Mucosa of rectum (tissue), 2 donors: Measurements from ENCODE around the gene NEK6.

Experiments
- H3K27ac ChIP-seq, 2 donors: one replicate each; pipeline ENCODE4 v1.7.0; 2013; ENCODE audit warnings: inconsistent platforms in 2 of 2, low read depth in 2 of 2, low read length in 2 of 2
- H3K27me3 ChIP-seq, 2 donors: one replicate each; pipeline ENCODE4 v1.7.0; 2013; ENCODE audit warnings: low read length in 2 of 2; ENCODE audit not compliant: control insufficient read depth in 2 of 2, insufficient read depth in 2 of 2
- H3K36me3 ChIP-seq, 2 donors: one replicate each; pipeline ENCODE4 v1.7.0; 2013; ENCODE audit warnings: low read length in 2 of 2; ENCODE audit not compliant: control insufficient read depth in 2 of 2, insufficient read depth in 2 of 2
- H3K4me1 ChIP-seq, 2 donors: one replicate each; pipeline ENCODE4 v1.7.0; 2013; ENCODE audit warnings: low read length in 2 of 2, mild to moderate bottlenecking in 1 of 2; ENCODE audit not compliant: control insufficient read depth in 2 of 2, insufficient read depth in 2 of 2
- H3K4me3 ChIP-seq, 2 donors: one replicate each; pipeline ENCODE4 v1.7.0; 2013; ENCODE audit warnings: low read length in 2 of 2
- H3K9ac ChIP-seq, 2 donors: one replicate each; pipeline ENCODE4 v1.7.0; 2013; ENCODE audit warnings: low read length in 2 of 2, low read depth in 1 of 2, mild to moderate bottlenecking in 1 of 2
- H3K9me3 ChIP-seq, 2 donors: one replicate each; pipeline ENCODE4 v1.7.0; 2013; ENCODE audit warnings: low read length in 2 of 2; ENCODE audit not compliant: control insufficient read depth in 2 of 2
- donor health status: healthy.
- donor health status: Normal muscosa, but diverticular disease.

NEK6 gene

DNA sequence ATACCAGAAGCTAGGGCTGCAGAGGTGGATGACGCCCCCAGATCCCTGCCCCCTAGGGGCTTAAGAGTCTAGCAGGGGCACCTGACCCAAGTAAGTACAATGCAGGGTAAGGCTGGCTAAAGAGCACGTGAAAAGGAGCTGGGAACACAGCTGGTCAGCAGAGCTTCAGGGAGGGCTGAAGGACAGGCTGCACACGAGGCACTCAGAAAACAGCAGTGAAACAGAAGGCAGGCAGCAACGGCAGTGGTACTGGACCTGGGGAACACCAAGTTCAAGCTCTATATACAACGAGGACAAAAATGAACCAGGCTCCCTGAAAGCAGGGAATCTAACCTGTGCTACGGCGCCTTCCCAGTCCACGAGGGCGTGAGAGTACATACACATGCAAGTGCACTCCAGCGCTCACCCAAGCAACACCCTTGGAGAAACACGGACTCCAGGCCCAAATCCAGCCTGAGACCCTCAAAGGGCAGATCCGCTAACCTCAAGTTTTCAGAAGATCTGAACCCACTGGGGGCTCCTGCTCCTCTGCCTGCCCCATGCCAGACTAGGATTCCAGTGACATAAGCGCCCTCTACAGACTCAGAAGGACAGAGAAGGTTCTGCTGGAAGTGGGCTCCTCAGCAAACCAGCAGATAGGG lies 100.1 kb downstream of the NEK6 start:
- no peak overlapping the region for H3K27ac ChIP-seq

DNA sequence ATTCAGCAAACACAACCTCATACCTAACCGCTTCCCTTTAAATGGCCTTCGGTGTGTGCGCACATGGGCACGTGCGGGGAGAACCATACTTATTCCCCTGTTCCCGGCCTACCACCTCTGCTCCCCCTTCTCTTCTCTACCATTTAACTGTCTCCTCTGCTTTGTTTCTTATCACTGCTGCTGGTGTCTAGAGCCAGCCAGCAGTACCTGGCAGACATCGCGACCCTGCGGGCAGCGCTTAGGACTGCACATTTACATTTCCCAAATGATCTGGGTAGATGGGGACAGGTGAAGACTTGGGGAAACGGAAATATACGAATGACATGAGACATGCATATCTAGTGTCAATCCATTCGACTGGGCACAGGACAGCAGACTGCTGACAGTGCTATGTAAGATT lies 100.9 kb downstream of the NEK6 start:
- Histone ChIP-seq H3K27ac (no peak overlapping the region), H3K27me3 (no peaks in the 10 kb centered on the region), H3K9me3 (no peaks in the 10 kb centered on the region), H3K4me1 (no peaks in the 10 kb centered on the region), H3K4me3 (no peak overlapping the region), H3K9ac (no peak overlapping the region), H3K36me3 (peaks cover 26 to 30% of the 10 kb centered on the region in 2 donors)

More for the DNA sequence above, 100.1 kb downstream of the NEK6 start:
- Histone ChIP-seq H3K4me1 (no peaks in the 10 kb centered on the region), H3K9me3 (no peaks in the 10 kb centered on the region), H3K36me3 (peaks cover 33 to 37% of the 10 kb centered on the region in 2 donors), H3K4me3 (no peak overlapping the region), H3K27me3 (no peaks in the 10 kb centered on the region), H3K9ac (no peak overlapping the region)

- Histone ChIP-seq H3K4me1 (no peaks in the 10 kb centered on the region), H3K4me3 (no peak overlapping the region), H3K9me3 (no peaks in the 10 kb centered on the region), H3K9ac (no peak overlapping the region), H3K27ac (no peak overlapping the region), H3K36me3 (peaks cover 25 to 32% of the 10 kb centered on the region in 2 donors), H3K27me3 (no peaks in the 10 kb centered on the region)
Observed at GRCh38 chr9:124359426-124359825, 101.7 kb downstream of the NEK6 start.

GRCh38 chr9:124359855-124360678 lies 102.3 kb downstream of the NEK6 start:
- Histone ChIP-seq H3K4me3 (no peak overlapping the region), H3K27ac (no peak overlapping the region), H3K36me3 (peaks cover 22 to 32% of the 10 kb centered on the region in 2 donors), H3K9ac (no peak overlapping the region), H3K4me1 (no peaks in the 10 kb centered on the region), H3K9me3 (no peaks in the 10 kb centered on the region), H3K27me3 (no peaks in the 10 kb centered on the region)

DNA sequence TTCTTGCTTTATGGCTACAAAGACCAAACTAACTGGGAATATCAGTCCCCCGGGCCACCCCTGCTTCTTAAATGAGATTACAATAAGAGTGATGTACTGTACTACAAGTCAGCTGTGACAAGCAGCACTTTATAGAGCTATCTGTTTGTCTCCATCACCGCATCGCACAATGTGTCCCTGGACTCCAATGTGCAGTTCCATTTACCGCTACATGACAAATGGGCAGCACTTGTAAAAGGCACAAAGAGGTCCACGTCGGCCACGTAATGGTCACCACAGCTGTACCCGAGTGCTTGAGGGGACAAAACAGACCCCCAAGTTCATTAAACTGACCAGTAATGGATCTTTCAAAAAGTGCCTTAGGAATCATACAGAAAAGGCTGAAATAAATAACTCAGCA lies 103.4 kb downstream of the NEK6 start:
- no peaks in the 10 kb centered on the region for H3K4me1 ChIP-seq
- no peaks in the 10 kb centered on the region for H3K27me3 ChIP-seq
- no peak overlapping the region for H3K4me3 ChIP-seq
- no peak overlapping the region for H3K9ac ChIP-seq
- peaks cover 12 to 21% of the 10 kb centered on the region in 2 donors for H3K36me3 ChIP-seq
- no peak overlapping the region for H3K27ac ChIP-seq
- H3K9me3 ChIP-seq = no peaks in the 10 kb centered on the region

DNA sequence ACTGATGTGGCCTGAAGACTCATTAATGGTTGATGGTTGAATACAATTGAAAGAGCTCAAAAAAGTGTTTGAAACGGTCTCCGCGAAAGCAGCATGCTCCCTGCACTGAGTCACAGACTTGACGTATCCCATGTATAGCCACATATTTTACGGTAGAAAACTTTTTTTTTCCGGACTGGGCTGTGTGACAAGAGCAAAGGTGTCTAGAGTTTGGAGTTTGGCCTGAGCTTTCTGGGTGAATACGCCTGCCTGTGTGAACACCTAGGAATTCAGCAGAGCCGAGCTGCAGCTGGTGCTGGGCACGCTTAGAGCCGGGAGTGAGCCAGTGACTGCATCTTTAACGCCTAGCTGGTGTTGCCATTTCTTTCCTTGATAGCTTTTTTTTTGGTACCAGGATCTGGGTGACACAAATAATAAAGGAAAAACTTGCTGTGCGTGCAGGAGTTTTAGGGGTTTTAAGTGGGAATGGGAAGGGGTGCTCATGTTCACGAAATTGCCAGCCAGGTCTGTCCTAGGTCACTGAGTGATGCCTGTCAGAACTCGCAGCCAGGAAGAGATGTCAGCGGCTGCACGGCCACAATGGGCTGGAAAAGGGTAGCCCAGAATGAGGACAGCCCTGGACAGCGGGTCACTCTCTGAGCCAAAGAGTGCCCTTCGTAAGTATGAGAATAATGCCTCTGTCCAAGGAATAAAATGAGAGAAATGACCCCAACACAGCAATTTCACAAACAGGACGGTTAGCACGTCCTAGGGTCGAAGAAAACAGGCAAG lies 105.8 kb downstream of the NEK6 start:
- Histone ChIP-seq H3K4me1 (no peaks in the 10 kb centered on the region), H3K9ac (no peak overlapping the region), H3K36me3 (peaks cover 5 to 8% of the 10 kb centered on the region in 2 donors), H3K4me3 (no peak overlapping the region), H3K27ac (no peak overlapping the region), H3K9me3 (no peaks in the 10 kb centered on the region), H3K27me3 (no peaks in the 10 kb centered on the region)

DNA sequence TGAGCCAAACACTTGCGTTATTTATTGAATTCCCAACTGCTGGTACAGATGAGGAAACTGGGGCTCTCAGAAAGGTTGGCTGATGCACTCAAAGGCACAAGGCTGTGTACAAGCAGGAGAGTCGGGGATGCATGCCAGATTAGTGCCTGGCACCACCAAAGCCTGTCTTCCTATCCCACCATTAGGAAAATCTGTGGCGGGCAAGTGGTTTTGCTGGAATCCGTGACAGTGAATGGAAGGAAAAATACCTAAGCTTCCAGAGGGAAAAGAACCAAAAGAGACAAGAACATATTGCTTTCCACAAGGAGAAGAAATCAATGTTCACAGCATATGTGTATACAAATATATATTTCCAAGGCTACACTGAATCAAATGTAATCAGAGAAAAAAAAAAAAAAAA lies 106.4 kb downstream of the NEK6 start:
- H3K27me3 ChIP-seq = no peaks in the 10 kb centered on the region
- H3K4me3 ChIP-seq = no peak overlapping the region
- peaks cover 5 to 8% of the 10 kb centered on the region in 2 donors for H3K36me3 ChIP-seq
- H3K4me1 ChIP-seq = no peaks in the 10 kb centered on the region
- H3K9ac ChIP-seq = no peak overlapping the region
- H3K9me3 ChIP-seq = no peaks in the 10 kb centered on the region
- H3K27ac ChIP-seq = no peak overlapping the region

- Histone ChIP-seq H3K4me1 (no peaks in the 10 kb centered on the region), H3K36me3 (peaks cover 5 to 8% of the 10 kb centered on the region in 2 donors), H3K9ac (no peak overlapping the region), H3K27ac (no peak overlapping the region), H3K9me3 (no peaks in the 10 kb centered on the region), H3K4me3 (no peak overlapping the region), H3K27me3 (no peaks in the 10 kb centered on the region)
Observed at GRCh38 chr9:124365036-124365435, 107.3 kb downstream of the NEK6 start.

DNA sequence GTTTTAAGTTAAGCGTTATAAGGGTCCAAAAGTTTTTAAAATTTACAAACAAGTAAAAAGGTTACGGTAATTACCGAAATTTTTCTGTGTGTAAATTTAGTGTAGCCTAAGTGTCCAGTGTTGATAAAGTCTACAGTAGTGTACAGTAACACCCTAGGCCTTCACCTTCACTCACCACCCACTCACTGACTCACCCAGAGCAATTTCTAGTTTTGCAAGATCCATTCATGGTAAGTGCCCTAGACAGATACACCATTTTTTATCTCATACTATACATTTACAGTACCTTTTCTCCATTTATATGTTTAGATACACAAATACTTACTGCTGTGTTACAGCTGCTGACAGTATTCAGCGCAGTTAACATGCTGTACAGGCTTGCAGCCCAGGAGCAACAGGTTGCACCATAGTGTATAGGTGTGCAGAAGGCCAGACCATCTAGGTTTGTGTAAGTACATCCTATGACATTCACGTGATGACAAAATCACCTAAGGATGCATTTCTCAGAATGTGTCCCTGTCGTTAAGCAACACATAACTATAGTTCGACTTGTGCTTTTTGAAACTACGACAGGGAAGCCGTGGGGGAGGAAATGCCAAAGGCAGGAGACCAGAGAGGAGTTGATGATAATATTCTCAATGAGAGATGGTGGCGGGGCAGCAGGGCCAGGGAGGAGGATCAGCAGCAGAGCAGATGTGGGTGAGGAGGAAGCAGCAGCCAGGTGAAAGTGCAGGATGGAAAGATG lies 108.9 kb downstream of the NEK6 start:
- H3K27me3 ChIP-seq = no peaks in the 10 kb centered on the region
- H3K4me1 ChIP-seq = no peaks in the 10 kb centered on the region
- peaks cover 5 to 8% of the 10 kb centered on the region in 2 donors for H3K36me3 ChIP-seq
- H3K27ac ChIP-seq = no peak overlapping the region
- H3K4me3 ChIP-seq = no peak overlapping the region
- H3K9me3 ChIP-seq = no peaks in the 10 kb centered on the region
- H3K9ac ChIP-seq = no peak overlapping the region
